Measurements from ENCODE around the gene AIFM3.

AIFM3 gene

DNA sequence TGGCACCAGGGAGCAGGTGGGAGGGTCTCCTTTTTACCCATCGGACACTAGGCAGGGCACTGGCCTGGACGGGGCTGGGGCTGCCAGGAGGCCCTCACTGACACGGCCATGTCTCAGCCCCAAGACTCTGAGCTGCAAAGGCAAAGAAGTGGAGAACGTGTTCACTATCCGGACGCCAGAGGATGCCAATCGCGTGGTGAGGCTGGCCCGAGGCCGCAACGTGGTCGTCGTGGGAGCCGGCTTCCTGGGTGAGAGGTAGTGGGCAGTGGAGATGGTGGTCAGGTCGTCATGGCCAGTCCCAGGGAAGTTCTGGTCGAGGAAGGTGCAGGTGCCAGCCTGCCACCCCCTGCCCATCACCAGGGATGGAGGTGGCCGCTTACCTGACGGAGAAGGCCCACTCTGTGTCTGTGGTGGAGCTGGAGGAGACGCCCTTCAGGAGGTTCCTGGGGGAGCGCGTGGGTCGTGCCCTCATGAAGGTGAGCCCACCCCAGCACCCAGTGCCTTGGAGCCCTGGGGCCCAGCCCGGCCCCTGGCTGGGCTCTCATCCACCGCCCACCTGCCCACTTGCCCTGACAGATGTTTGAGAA is 9.3 kb downstream of the AIFM3 start:
- H3K27me3 ChIP-seq (ENCODE audit: insufficient read depth, low read length, poor library complexity, severe bottlenecking): no peaks in the 10 kb centered on the region
- no peak overlapping the region for H3K4me3 ChIP-seq (ENCODE audit: low read length, poor library complexity, severe bottlenecking)
- no peaks in the 10 kb centered on the region for H4K20me1 ChIP-seq (ENCODE audit: insufficient read depth, low read length, poor library complexity, severe bottlenecking)
- TF ChIP-seq, protein P1, sequence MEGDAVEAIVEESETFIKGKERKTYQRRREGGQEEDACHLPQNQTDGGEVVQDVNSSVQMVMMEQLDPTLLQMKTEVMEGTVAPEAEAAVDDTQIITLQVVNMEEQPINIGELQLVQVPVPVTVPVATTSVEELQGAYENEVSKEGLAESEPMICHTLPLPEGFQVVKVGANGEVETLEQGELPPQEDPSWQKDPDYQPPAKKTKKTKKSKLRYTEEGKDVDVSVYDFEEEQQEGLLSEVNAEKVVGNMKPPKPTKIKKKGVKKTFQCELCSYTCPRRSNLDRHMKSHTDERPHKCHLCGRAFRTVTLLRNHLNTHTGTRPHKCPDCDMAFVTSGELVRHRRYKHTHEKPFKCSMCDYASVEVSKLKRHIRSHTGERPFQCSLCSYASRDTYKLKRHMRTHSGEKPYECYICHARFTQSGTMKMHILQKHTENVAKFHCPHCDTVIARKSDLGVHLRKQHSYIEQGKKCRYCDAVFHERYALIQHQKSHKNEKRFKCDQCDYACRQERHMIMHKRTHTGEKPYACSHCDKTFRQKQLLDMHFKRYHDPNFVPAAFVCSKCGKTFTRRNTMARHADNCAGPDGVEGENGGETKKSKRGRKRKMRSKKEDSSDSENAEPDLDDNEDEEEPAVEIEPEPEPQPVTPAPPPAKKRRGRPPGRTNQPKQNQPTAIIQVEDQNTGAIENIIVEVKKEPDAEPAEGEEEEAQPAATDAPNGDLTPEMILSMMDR (conservative IDR thresholded peaks at IDR 0.05; ENCODE audit: low read length): no peak
- no peak for TF ChIP-seq EZH2phosphoT487 (IDR thresholded peaks at IDR 0.05; ENCODE audit: borderline replicate concordance)
- H3K36me3 ChIP-seq (ENCODE audit: insufficient read depth, low read length): no peaks in the 10 kb centered on the region
- no peak overlapping the region for H3K4me2 ChIP-seq (ENCODE audit: low read depth, low read length, poor library complexity, severe bottlenecking)
- no peaks in the 10 kb centered on the region for H3F3A ChIP-seq (ENCODE audit: low read depth)
- no peak overlapping the region for H3K9ac ChIP-seq (ENCODE audit: low read depth, low read length, poor library complexity, severe bottlenecking)
- H3K9me2 ChIP-seq (replicated peaks; ENCODE audit: low read depth, low read length): no peaks in the 10 kb centered on the region
- no peaks in the 10 kb centered on the region for H3K9me3 ChIP-seq (ENCODE audit: insufficient read depth, low read depth, low read length)
- H3K79me2 ChIP-seq (ENCODE audit: insufficient read depth, low read length): no peaks in the 10 kb centered on the region
- H3K4me1 ChIP-seq (ENCODE audit: insufficient read depth, low read length, poor library complexity, severe bottlenecking): peaks cover 4% of the 10 kb centered on the region
- no peak overlapping the region for H2AFZ ChIP-seq (ENCODE audit: low read length)

DNA sequence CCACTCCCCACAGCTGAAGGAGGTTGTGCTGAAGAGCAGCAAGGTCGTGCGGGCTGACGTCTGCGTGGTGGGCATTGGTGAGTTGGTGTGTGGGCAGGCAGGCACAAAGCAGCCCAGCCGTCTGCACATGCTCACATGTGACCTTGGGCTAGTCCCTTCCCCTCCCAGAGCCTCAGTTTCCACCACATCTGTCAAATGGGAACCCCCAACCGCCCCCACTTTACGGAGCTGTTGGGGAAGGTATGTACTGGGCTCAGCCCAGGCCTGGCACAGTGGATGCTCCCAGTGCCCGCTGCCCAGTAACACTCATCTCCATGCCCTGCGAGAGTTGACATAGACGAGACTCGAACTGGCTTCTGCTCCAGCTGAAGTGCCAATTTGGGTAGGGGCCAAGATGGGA is 10.0 kb downstream of the AIFM3 start:
- Histone ChIP-seq H3K9ac (ENCODE audit: low read depth, low read length, poor library complexity, severe bottlenecking) (no peak overlapping the region), H3K9me3 (ENCODE audit: insufficient read depth, low read depth, low read length) (no peaks in the 10 kb centered on the region), H3K27me3 (ENCODE audit: insufficient read depth, low read length, poor library complexity, severe bottlenecking) (no peaks in the 10 kb centered on the region), H3K4me3 (ENCODE audit: low read length, poor library complexity, severe bottlenecking) (no peak overlapping the region), H3K4me2 (ENCODE audit: low read depth, low read length, poor library complexity, severe bottlenecking) (no peak overlapping the region), H3K9me2 (replicated peaks; ENCODE audit: low read depth, low read length) (no peaks in the 10 kb centered on the region), H3K36me3 (ENCODE audit: insufficient read depth, low read length) (no peaks in the 10 kb centered on the region), H2AFZ (ENCODE audit: low read length) (no peak overlapping the region), H3K4me1 (ENCODE audit: insufficient read depth, low read length, poor library complexity, severe bottlenecking) (peaks cover 7% of the 10 kb centered on the region), H3F3A (ENCODE audit: low read depth) (no peaks in the 10 kb centered on the region), H3K79me2 (ENCODE audit: insufficient read depth, low read length) (no peaks in the 10 kb centered on the region), H4K20me1 (ENCODE audit: insufficient read depth, low read length, poor library complexity, severe bottlenecking) (no peaks in the 10 kb centered on the region)
- TF ChIP-seq, protein P1 (conservative IDR thresholded peaks at IDR 0.05; ENCODE audit: low read length): no peak
- TF ChIP-seq EZH2phosphoT487 (IDR thresholded peaks at IDR 0.05; ENCODE audit: borderline replicate concordance): no peak

DNA sequence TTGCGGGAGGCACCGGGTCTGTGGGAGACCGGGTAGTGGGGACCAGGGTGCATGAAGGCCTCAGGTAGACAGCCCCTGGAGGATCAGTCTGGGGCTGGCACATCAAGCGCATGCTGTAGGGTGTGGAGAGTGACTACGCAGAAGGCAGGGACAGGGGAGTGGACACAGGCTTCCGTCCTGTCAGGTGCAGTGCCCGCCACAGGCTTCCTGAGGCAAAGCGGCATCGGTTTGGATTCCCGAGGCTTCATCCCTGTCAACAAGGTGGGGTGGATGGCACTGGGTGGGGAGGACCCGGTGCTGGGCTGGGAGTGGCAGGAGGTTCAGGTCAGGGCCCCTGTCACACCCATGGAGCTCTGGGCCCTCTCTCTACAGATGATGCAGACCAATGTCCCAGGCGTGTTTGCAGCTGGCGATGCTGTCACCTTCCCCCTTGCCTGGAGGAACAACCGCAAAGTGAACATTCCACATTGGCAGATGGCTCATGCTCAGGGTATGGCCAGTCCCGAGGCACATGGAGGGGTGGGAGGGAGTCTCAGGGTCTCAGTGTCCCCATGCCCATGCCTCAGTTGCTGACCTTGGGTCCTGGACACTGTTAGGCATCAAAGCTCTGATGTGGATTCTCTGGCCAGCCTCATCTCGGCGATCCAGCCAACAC is 10.6 kb downstream of the AIFM3 start:
- H3K9me2 ChIP-seq (replicated peaks; ENCODE audit: low read depth, low read length): no peaks in the 10 kb centered on the region
- peaks cover 7% of the 10 kb centered on the region for H3K4me1 ChIP-seq (ENCODE audit: insufficient read depth, low read length, poor library complexity, severe bottlenecking)
- no peak overlapping the region for H3K4me2 ChIP-seq (ENCODE audit: low read depth, low read length, poor library complexity, severe bottlenecking)
- no peak for TF ChIP-seq EZH2phosphoT487 (IDR thresholded peaks at IDR 0.05; ENCODE audit: borderline replicate concordance)
- TF ChIP-seq, protein P1 (conservative IDR thresholded peaks at IDR 0.05; ENCODE audit: low read length): no peak
- no peaks in the 10 kb centered on the region for H4K20me1 ChIP-seq (ENCODE audit: insufficient read depth, low read length, poor library complexity, severe bottlenecking)
- no peaks in the 10 kb centered on the region for H3K9me3 ChIP-seq (ENCODE audit: insufficient read depth, low read depth, low read length)
- no peaks in the 10 kb centered on the region for H3K27me3 ChIP-seq (ENCODE audit: insufficient read depth, low read length, poor library complexity, severe bottlenecking)
- H3K4me3 ChIP-seq (ENCODE audit: low read length, poor library complexity, severe bottlenecking): no peak overlapping the region
- H3K79me2 ChIP-seq (ENCODE audit: insufficient read depth, low read length): peaks cover 5% of the 10 kb centered on the region; the same call in 1 of the 2 replicates
- H2AFZ ChIP-seq (ENCODE audit: low read length): no peak overlapping the region
- no peaks in the 10 kb centered on the region for H3K36me3 ChIP-seq (ENCODE audit: insufficient read depth, low read length)
- H3K9ac ChIP-seq (ENCODE audit: low read depth, low read length, poor library complexity, severe bottlenecking): no peak overlapping the region
- H3F3A ChIP-seq (ENCODE audit: low read depth): no peaks in the 10 kb centered on the region
